Measurements from ENCODE around the gene TLDC2. TPM values are rescaled to one million over a fixed set of nuclear protein-coding genes. Genes with fewer than 3 reads are reported as not detected.
A peak's percentile ranks its signal among the peaks of the same experiment; 100 is the strongest.

Gene TLDC2
- total RNA-seq, 1 donor from 2014 or later, result under 0.01 TPM

GRCh38 chr20:36859700-36860330, 16.1 kb upstream of the TLDC2 start:
- peaks cover 55 to 62% (median 58%) of the 10 kb centered on the region in 3 donors for H3K4me1 ChIP-seq (ENCODE audit: control insufficient read depth in 3 of 3, insufficient read depth in 3 of 3, low read length in 3 of 3)
- H3K9me3 ChIP-seq (ENCODE audit: control insufficient read depth in 3 of 3, low read length in 3 of 3), result no peaks in the 10 kb centered on the region

GRCh38 chr20:36860339-36860738, 15.6 kb upstream of the TLDC2 start:
- peaks cover 50 to 56% (median 54%) of the 10 kb centered on the region in 3 donors for H3K4me1 ChIP-seq (ENCODE audit: control insufficient read depth in 3 of 3, insufficient read depth in 3 of 3, low read length in 3 of 3)
- peak overlapping the region in 1 of 3 donors; percentile 9 for H3K4me3 ChIP-seq (ENCODE audit: low read length in 3 of 3)
- H3K9me3 ChIP-seq (ENCODE audit: control insufficient read depth in 3 of 3, low read length in 3 of 3), result no peaks in the 10 kb centered on the region
- H3K27me3 ChIP-seq (ENCODE audit: control insufficient read depth in 3 of 3, insufficient read depth in 3 of 3, low read length in 3 of 3), result peaks cover 0 to 24% (median 14%) of the 10 kb centered on the region in 3 donors
- H3K9ac ChIP-seq (ENCODE audit: low read depth in 1 of 3, low read length in 3 of 3), result peak overlapping the region in 2 of 3 donors; percentile 9 to 40
- no peaks in the 10 kb centered on the region for H3K36me3 ChIP-seq (ENCODE audit: control insufficient read depth in 3 of 3, insufficient read depth in 3 of 3, low read length in 3 of 3)
- H3K27ac ChIP-seq (ENCODE audit: low read depth, low read length), result no peak overlapping the region

More at GRCh38 chr20:36859700-36860330, 16.1 kb upstream of the TLDC2 start:
- Histone ChIP-seq H3K27me3 (ENCODE audit: control insufficient read depth in 3 of 3, insufficient read depth in 3 of 3, low read length in 3 of 3) (peaks cover 0 to 20% (median 11%) of the 10 kb centered on the region in 3 donors), H3K9ac (ENCODE audit: low read depth in 1 of 3, low read length in 3 of 3) (peak overlapping the region in 1 of 3 donors; percentile 9), H3K36me3 (ENCODE audit: control insufficient read depth in 3 of 3, insufficient read depth in 3 of 3, low read length in 3 of 3) (no peaks in the 10 kb centered on the region), H3K4me3 (ENCODE audit: low read length in 3 of 3) (peak overlapping the region in 1 of 3 donors; percentile 14), H3K27ac (ENCODE audit: low read depth, low read length) (no peak overlapping the region)

- Histone ChIP-seq H3K9me3 (ENCODE audit: control insufficient read depth in 3 of 3, low read length in 3 of 3) (no peaks in the 10 kb centered on the region), H3K4me3 (ENCODE audit: low read length in 3 of 3) (peak overlapping the region; percentile 63 to 77 (median 75)), H3K4me1 (ENCODE audit: control insufficient read depth in 3 of 3, insufficient read depth in 3 of 3, low read length in 3 of 3) (peaks cover 44 to 50% (median 47%) of the 10 kb centered on the region in 3 donors), H3K9ac (ENCODE audit: low read depth in 1 of 3, low read length in 3 of 3) (peak overlapping the region; percentile 64 to 74 (median 70)), H3K36me3 (ENCODE audit: control insufficient read depth in 3 of 3, insufficient read depth in 3 of 3, low read length in 3 of 3) (no peaks in the 10 kb centered on the region), H3K27ac (ENCODE audit: low read depth, low read length) (peak overlapping the region; percentile 80), H3K27me3 (ENCODE audit: control insufficient read depth in 3 of 3, insufficient read depth in 3 of 3, low read length in 3 of 3) (peaks cover 0 to 28% (median 17%) of the 10 kb centered on the region in 3 donors)
Observed at GRCh38 chr20:36860811-36861624, 14.9 kb upstream of the TLDC2 start.

GRCh38 chr20:36861625-36861874, 14.4 kb upstream of the TLDC2 start:
- Histone ChIP-seq H3K4me1 (ENCODE audit: control insufficient read depth in 3 of 3, insufficient read depth in 3 of 3, low read length in 3 of 3) (peaks cover 38 to 45% (median 41%) of the 10 kb centered on the region in 3 donors), H3K4me3 (ENCODE audit: low read length in 3 of 3) (peak overlapping the region; percentile 63 to 77 (median 75)), H3K9me3 (ENCODE audit: control insufficient read depth in 3 of 3, low read length in 3 of 3) (no peaks in the 10 kb centered on the region), H3K27me3 (ENCODE audit: control insufficient read depth in 3 of 3, insufficient read depth in 3 of 3, low read length in 3 of 3) (peaks cover 0 to 28% (median 17%) of the 10 kb centered on the region in 3 donors), H3K9ac (ENCODE audit: low read depth in 1 of 3, low read length in 3 of 3) (peak overlapping the region; percentile 64 to 74 (median 70)), H3K36me3 (ENCODE audit: control insufficient read depth in 3 of 3, insufficient read depth in 3 of 3, low read length in 3 of 3) (no peaks in the 10 kb centered on the region), H3K27ac (ENCODE audit: low read depth, low read length) (peak overlapping the region; percentile 80)

GRCh38 chr20:36861875-36862801, 13.8 kb upstream of the TLDC2 start:
- H3K9ac ChIP-seq (ENCODE audit: low read depth in 1 of 3, low read length in 3 of 3), result peak overlapping the region; percentile 64 to 77 (median 70)
- H3K27me3 ChIP-seq (ENCODE audit: control insufficient read depth in 3 of 3, insufficient read depth in 3 of 3, low read length in 3 of 3), result peaks cover 0 to 28% (median 17%) of the 10 kb centered on the region in 3 donors
- peak overlapping the region; percentile 63 to 77 (median 75) for H3K4me3 ChIP-seq (ENCODE audit: low read length in 3 of 3)
- peaks cover 33 to 39% (median 38%) of the 10 kb centered on the region in 3 donors for H3K4me1 ChIP-seq (ENCODE audit: control insufficient read depth in 3 of 3, insufficient read depth in 3 of 3, low read length in 3 of 3)
- peak overlapping the region; percentile 80 for H3K27ac ChIP-seq (ENCODE audit: low read depth, low read length)
- no peaks in the 10 kb centered on the region for H3K36me3 ChIP-seq (ENCODE audit: control insufficient read depth in 3 of 3, insufficient read depth in 3 of 3, low read length in 3 of 3)
- H3K9me3 ChIP-seq (ENCODE audit: control insufficient read depth in 3 of 3, low read length in 3 of 3), result no peaks in the 10 kb centered on the region

GRCh38 chr20:36862857-36863668, 12.9 kb upstream of the TLDC2 start:
- Histone ChIP-seq H3K4me3 (ENCODE audit: low read length in 3 of 3) (peak overlapping the region in 2 of 3 donors; percentile 43 to 75), H3K4me1 (ENCODE audit: control insufficient read depth in 3 of 3, insufficient read depth in 3 of 3, low read length in 3 of 3) (peaks cover 28 to 33% (median 33%) of the 10 kb centered on the region in 3 donors), H3K27ac (ENCODE audit: low read depth, low read length) (no peak overlapping the region), H3K27me3 (ENCODE audit: control insufficient read depth in 3 of 3, insufficient read depth in 3 of 3, low read length in 3 of 3) (peaks cover 0 to 28% (median 17%) of the 10 kb centered on the region in 3 donors), H3K9ac (ENCODE audit: low read depth in 1 of 3, low read length in 3 of 3) (peak overlapping the region in 2 of 3 donors; percentile 51 to 70), H3K9me3 (ENCODE audit: control insufficient read depth in 3 of 3, low read length in 3 of 3) (no peaks in the 10 kb centered on the region), H3K36me3 (ENCODE audit: control insufficient read depth in 3 of 3, insufficient read depth in 3 of 3, low read length in 3 of 3) (no peaks in the 10 kb centered on the region)

GRCh38 chr20:36865076-36865860, 10.7 kb upstream of the TLDC2 start:
- Histone ChIP-seq H3K4me1 (ENCODE audit: control insufficient read depth in 3 of 3, insufficient read depth in 3 of 3, low read length in 3 of 3) (peaks cover 18 to 21% (median 20%) of the 10 kb centered on the region in 3 donors), H3K27ac (ENCODE audit: low read depth, low read length) (no peak overlapping the region), H3K36me3 (ENCODE audit: control insufficient read depth in 3 of 3, insufficient read depth in 3 of 3, low read length in 3 of 3) (no peaks in the 10 kb centered on the region), H3K9me3 (ENCODE audit: control insufficient read depth in 3 of 3, low read length in 3 of 3) (no peaks in the 10 kb centered on the region), H3K4me3 (ENCODE audit: low read length in 3 of 3) (no peak overlapping the region), H3K27me3 (ENCODE audit: control insufficient read depth in 3 of 3, insufficient read depth in 3 of 3, low read length in 3 of 3) (peaks cover 0 to 28% (median 17%) of the 10 kb centered on the region in 3 donors), H3K9ac (ENCODE audit: low read depth in 1 of 3, low read length in 3 of 3) (peak overlapping the region in 1 of 3 donors; percentile 8)

GRCh38 chr20:36865861-36866149, 10.1 kb upstream of the TLDC2 start:
- peaks cover 0 to 28% (median 17%) of the 10 kb centered on the region in 3 donors for H3K27me3 ChIP-seq (ENCODE audit: control insufficient read depth in 3 of 3, insufficient read depth in 3 of 3, low read length in 3 of 3)
- peaks cover 13 to 18% (median 17%) of the 10 kb centered on the region in 3 donors for H3K4me1 ChIP-seq (ENCODE audit: control insufficient read depth in 3 of 3, insufficient read depth in 3 of 3, low read length in 3 of 3)
- H3K4me3 ChIP-seq (ENCODE audit: low read length in 3 of 3), result no peak overlapping the region
- no peaks in the 10 kb centered on the region for H3K9me3 ChIP-seq (ENCODE audit: control insufficient read depth in 3 of 3, low read length in 3 of 3)
- H3K27ac ChIP-seq (ENCODE audit: low read depth, low read length), result no peak overlapping the region
- no peak overlapping the region for H3K9ac ChIP-seq (ENCODE audit: low read depth in 1 of 3, low read length in 3 of 3)
- no peaks in the 10 kb centered on the region for H3K36me3 ChIP-seq (ENCODE audit: control insufficient read depth in 3 of 3, insufficient read depth in 3 of 3, low read length in 3 of 3)
